ENCODE results near the gene ZNF222.

- TF ChIP-seq GATA3 (IDR thresholded peaks at IDR 0.05; ENCODE audit: low read depth, low read length) (no peak), GATA2 (IDR thresholded peaks at IDR 0.05; ENCODE audit: low read depth, low read length) (no peak)
These were observed 4.0 kb upstream of the ZNF222 start for GRCh38 chr19:44021221-44021620.

All from SH-SY5Y (cell line).